D721Med (cell line): Measurements from ENCODE around the gene GTPBP6.

ENCODE experiments used
- DNase-seq: peaks from one replicate; pipeline ENCODE4 v3.0.0; 2011; ENCODE audit warnings: low spot score; ENCODE audit not compliant: insufficient read length
- FAIRE-seq: peaks from 2 replicates; lab custom pipeline; 2011; peaks lifted over from hg19 to GRCh38; lab: Jason Lieb, UNC
- TF ChIP-seq, protein P1 (sequence below): IDR thresholded peaks from 2 replicates; pipeline ENCODE4 v1.5.1; 2012; ENCODE audit warnings: mild to moderate bottlenecking, control low read depth; ENCODE audit not compliant: insufficient read depth; ENCODE audit errors: missing control alignments

The GTPBP6 gene

DNA sequence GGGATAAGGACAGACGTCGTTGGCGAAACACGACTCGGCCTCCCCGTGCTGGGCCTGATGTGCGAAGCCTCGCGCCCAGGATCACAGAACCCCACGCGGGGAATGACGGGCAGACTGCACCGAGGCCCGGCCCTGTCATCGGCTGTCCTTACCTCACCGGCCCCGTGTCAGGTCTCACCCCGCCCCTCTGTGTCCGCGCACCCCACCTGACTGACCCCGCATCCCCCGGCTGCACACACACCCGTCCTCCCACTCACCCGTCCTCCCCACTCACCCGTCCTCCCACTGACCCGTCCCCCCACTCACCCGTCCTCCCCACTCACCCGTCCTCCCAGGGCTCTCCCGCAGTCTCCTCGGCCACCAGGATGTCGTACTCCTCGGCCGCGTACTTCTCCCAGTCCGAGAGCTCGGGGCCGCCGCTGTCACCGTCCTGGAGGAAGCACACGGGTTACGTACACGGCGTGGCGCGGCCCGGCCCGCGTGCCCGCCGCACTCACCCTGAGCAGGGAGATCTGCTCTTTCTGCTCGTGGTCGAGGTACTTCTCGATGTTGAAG lies 19.8 kb upstream of the GTPBP6 start:
- FAIRE-seq (no peak), DNase-seq (no peak)
- TF ChIP-seq, protein P1, sequence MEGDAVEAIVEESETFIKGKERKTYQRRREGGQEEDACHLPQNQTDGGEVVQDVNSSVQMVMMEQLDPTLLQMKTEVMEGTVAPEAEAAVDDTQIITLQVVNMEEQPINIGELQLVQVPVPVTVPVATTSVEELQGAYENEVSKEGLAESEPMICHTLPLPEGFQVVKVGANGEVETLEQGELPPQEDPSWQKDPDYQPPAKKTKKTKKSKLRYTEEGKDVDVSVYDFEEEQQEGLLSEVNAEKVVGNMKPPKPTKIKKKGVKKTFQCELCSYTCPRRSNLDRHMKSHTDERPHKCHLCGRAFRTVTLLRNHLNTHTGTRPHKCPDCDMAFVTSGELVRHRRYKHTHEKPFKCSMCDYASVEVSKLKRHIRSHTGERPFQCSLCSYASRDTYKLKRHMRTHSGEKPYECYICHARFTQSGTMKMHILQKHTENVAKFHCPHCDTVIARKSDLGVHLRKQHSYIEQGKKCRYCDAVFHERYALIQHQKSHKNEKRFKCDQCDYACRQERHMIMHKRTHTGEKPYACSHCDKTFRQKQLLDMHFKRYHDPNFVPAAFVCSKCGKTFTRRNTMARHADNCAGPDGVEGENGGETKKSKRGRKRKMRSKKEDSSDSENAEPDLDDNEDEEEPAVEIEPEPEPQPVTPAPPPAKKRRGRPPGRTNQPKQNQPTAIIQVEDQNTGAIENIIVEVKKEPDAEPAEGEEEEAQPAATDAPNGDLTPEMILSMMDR: no peak

DNA sequence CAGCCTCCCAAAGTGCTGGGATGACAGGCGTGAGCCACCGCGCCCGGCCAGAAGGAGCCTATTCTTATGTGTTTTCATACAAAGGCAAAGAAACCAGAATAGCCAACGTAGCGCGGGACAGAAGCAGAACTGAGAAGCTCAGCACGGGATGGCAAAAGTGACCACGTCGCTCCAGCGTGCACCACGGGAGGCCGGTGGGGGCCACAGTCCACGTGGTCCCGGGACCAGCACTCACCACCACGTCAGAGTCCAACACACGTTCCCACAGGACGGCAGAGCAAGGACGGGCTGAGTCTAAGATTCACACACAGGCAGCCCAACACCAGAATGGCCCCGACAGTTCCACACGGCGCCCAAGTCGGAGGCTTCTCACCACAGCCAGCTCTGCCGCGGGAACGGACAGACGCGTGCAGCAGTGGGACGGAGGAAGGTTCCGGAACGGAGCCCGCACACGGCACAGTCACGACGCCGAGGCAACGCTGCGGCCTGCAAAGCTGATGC lies 18.8 kb upstream of the GTPBP6 start:
- TF ChIP-seq, protein P1: no peak
- DNase-seq: no peak
- FAIRE-seq: no peak

DNA sequence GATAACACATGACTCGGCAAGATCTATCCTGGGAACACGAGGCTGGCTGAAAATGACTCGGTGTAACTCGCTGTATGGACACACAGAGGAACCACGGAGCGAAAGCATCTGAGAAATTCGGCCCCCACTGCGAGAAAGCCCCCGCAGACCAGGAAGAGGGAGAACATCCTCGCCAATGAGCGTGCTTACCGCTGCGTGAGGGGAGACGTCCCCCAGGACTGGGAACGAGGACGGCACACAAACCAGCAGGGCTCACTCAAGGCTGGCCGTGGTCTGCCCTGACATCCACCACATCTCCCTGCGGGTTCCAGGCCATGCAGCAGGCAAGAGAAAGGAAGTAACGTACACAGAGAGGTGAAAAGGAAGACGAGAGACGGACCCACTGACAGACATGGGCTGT lies 17.6 kb upstream of the GTPBP6 start:
- FAIRE-seq (no peak), DNase-seq (no peak)
- TF ChIP-seq, protein P1: no peak

DNA sequence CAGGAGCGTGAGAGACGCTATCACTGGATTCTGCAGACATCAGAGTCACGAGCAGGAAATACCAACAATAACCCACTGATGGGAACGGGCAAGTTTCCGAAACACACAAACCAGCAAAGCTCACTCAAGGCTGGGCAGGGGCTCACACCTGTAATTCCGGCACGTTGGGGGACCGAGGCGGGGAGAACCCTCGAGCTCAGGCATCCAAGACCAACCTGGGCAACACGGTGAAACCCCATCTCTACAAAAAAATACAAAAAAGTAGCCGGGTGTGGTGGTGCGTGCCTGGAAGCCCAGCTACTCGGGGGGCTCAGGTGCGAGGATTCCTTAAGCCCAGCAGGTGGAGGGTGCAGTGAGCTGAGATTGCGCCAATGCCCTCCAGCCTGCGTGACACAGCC lies 17.2 kb upstream of the GTPBP6 start:
- no peak for DNase-seq
- no peak for FAIRE-seq
- TF ChIP-seq, protein P1: no peak

DNA sequence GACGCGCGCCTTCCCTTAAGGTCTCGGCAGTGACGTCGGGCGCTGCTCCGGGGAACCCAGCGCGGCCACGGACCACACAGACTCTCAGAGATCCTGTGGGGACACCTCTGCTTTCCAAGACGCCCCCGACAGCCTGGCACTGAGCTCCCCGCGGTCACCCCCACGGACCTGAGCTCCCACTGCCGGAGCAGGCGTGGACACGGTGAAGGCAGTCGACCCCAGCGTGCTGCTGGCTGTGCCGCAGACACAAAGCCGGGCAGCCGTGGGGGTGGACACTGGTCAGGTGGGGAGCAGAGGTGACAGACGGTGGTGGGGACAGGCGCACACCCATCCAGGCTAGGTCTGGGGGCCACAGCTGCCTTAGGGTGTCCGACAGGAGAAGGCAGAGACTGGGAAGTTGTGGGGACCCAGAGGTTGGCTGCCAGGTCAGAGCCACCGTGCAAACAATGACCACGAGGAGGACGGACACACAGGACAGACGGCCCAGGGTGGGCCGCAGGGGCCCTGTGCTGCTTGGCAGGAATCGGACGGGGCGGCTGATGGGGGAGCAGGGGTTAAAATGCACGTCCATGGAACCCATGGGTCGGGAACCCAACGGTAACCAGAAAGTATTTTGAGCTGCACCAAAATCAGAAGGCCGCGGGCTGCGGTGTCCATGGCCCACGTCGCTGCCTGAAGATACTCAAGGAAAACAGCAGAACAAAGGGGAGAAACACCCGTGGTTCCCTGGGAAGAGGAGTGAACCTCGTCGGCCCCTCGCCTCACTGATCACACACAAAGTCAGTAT lies 16.6 kb upstream of the GTPBP6 start:
- FAIRE-seq (no peak), DNase-seq (no peak)
- TF ChIP-seq, protein P1: no peak

DNA sequence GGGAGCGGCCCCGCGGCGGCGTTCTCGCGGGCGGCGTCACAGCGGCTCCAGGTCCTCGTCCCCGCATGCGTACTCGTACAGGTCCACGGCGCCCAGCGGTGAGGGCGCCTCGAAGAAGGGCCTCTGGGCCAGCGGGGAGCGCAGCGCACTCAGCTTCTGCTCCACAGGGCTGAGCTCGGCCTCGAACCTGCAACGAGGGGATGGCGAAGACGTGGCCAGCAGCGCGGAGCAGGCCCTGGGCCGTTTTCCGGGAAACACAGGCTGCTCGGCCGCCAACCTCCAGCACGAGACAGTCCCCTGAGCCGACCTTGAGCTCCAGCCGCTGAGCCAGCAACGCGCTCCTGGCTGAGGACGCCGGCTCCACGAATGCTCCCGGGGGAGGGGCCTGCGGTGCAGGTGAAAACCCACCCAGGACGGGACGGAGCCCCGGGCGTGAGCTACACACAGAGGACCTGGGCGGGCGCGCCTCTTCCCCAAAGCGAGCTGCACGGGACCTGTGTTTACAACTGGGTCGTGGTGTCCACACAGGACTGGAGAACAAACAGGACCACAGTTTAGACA lies 15.8 kb upstream of the GTPBP6 start:
- TF ChIP-seq, protein P1: no peak
- DNase-seq (no peak), FAIRE-seq (no peak)
